Stomach (tissue), 4 donors: ENCODE results near the gene SLC22A4.

Source experiments
- CTCF ChIP-seq, 7 experiments: fragments of 450-650 bp in 4 of 7; fragments of 200-600 bp in 3 of 7; sonication (generic) in 3 of 7; IDR thresholded peaks; one replicate each; pipeline ENCODE4 v1.5.1; 2016 to 2019; ENCODE audit warnings: antibody characterized with exemption in 7 of 7, control low read depth in 2 of 7, mild to moderate bottlenecking in 1 of 7
- EP300 ChIP-seq: sonication (generic); formaldehyde crosslinking; IDR thresholded peaks from one replicate; pipeline ENCODE4 v1.6.1; 2017; ENCODE audit warnings: antibody characterized with exemption
- POLR2A ChIP-seq, 4 donors: fragments of 450-650 bp; IDR thresholded peaks; one replicate each; pipeline ENCODE4 v1.6.1; 2016; ENCODE audit warnings: antibody characterized with exemption in 4 of 4, control low read depth in 2 of 4, mild to moderate bottlenecking in 1 of 4, moderate library complexity in 1 of 4

- TF ChIP-seq POLR2A (IDR thresholded peaks at IDR 0.05) = no peak
- TF ChIP-seq CTCF (IDR thresholded peaks at IDR 0.05) = no peak
- no peak for TF ChIP-seq EP300
These were observed 36.8 kb upstream of the SLC22A4 start, which contains the start of gene PDLIM4 for GRCh38 chr5:132257131-132258101.
